Stimulated activated naive CD8-positive, alpha-beta T cell treated with anti-CD3 and anti-CD28 coated beads, Interleukin-15, amount 100 ng/mL, for 72 hours (primary cell): ENCODE data around the gene RAP2A.

Experiments used
- ATAC-seq: fragments of 150-1000 bp; cut with Tn5 transposase; 2 replicates; pipeline ENCODE4 v1.10.0; 2021; ENCODE audit warnings: mild to moderate bottlenecking, moderate library complexity
- DNase-seq, 2 donors: peaks; one replicate each; pipeline ENCODE4 v3.0.0; 2021 to 2022
- H3K27ac Mint-ChIP-seq, 2 donors: one replicate each; pipeline ENCODE4 v1.8.0; 2022; ENCODE audit warnings: mild to moderate bottlenecking in 2 of 2, mixed read lengths in 2 of 2, moderate library complexity in 2 of 2
- H3K27me3 Mint-ChIP-seq: one replicate; pipeline ENCODE4 v1.8.0; 2022; ENCODE audit warnings: mixed read lengths
- H3K4me1 Mint-ChIP-seq: one replicate; pipeline ENCODE4 v1.8.0; 2022; ENCODE audit warnings: mild to moderate bottlenecking, mixed read lengths
- H3K4me3 Mint-ChIP-seq, 2 donors: one replicate each; pipeline ENCODE4 v1.8.0; 2022; ENCODE audit warnings: mild to moderate bottlenecking in 2 of 2, mixed read lengths in 2 of 2, moderate library complexity in 1 of 2
- H3K9me3 Mint-ChIP-seq, 2 donors: one replicate each; pipeline ENCODE4 v1.8.0; 2022; ENCODE audit warnings: mixed read lengths in 2 of 2

RAP2A gene

GRCh38 chr13:97492684-97493371, 58.9 kb downstream of the RAP2A start:
- DNase-seq (no peak), ATAC-seq (no peak)
- Mint-ChIP-seq H3K27me3 (no peaks in the 10 kb centered on the region), H3K4me1 (no peaks in the 10 kb centered on the region), H3K27ac (no peak overlapping the region), H3K4me3 (no peak overlapping the region), H3K9me3 (peaks cover 7 to 9% of the 10 kb centered on the region in 2 donors)

DNA sequence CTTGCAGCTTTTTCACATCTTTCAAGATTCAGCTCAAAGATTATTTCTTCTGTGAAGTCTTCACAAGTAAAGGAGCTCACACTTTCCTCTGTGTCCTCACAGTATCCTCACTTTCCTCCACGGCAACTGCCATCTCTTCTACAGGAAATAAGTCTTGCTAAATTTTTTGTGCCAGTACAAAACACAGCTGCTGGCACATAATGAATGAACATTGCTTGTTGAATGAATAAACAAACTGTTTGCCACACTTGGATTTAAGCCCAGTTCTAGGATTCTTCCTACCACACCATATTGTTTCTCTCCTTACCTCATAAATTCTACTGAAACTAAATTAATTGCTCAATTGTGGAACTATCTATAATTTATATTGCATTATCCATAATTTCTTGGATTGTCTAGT, 59.5 kb downstream of the RAP2A start:
- ATAC-seq (no peak), DNase-seq (no peak)
- Mint-ChIP-seq H3K27me3 (no peaks in the 10 kb centered on the region), H3K4me3 (no peak overlapping the region), H3K27ac (no peak overlapping the region), H3K9me3 (peaks cover 7 to 9% of the 10 kb centered on the region in 2 donors), H3K4me1 (no peaks in the 10 kb centered on the region)

- Mint-ChIP-seq H3K27me3 (no peaks in the 10 kb centered on the region), H3K9me3 (peaks cover 7 to 8% of the 10 kb centered on the region in 2 donors), H3K27ac (no peak overlapping the region), H3K4me1 (no peaks in the 10 kb centered on the region), H3K4me3 (no peak overlapping the region)
- ATAC-seq, result no peak
- no peak for DNase-seq
Observed at GRCh38 chr13:97495678-97496077, 61.7 kb downstream of the RAP2A start.

- no peaks in the 10 kb centered on the region for H3K9me3 Mint-ChIP-seq
- no peak for DNase-seq
- H3K27ac Mint-ChIP-seq, result no peak overlapping the region
- no peak overlapping the region for H3K4me3 Mint-ChIP-seq
- no peak for ATAC-seq
- H3K4me1 Mint-ChIP-seq, result no peaks in the 10 kb centered on the region
- no peaks in the 10 kb centered on the region for H3K27me3 Mint-ChIP-seq
Observed at GRCh38 chr13:97496511-97496910, 62.5 kb downstream of the RAP2A start.

DNA sequence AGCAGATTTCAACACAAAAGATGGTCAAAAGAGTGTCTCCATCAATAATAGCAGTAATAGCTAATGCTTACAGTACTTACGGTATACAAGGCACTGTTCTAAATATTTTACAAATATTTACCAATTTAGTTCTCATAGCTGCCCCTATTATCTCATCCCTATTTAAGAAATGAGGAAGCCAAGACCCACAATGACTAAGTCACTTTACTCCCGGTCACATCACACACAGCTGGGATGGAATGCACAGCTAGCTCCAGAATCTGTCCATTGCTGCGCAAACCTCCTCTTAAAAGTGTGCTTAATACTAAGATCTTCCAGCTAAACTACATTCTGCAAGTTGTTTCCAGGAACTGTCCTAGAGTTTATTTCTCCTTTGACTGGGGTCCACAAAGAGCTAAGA, 63.4 kb downstream of the RAP2A start:
- ATAC-seq (no peak), DNase-seq (no peak)
- no peak overlapping the region for H3K27ac Mint-ChIP-seq
- H3K4me3 Mint-ChIP-seq, result no peak overlapping the region
- H3K27me3 Mint-ChIP-seq, result peaks cover 4% of the 10 kb centered on the region
- H3K9me3 Mint-ChIP-seq, result no peaks in the 10 kb centered on the region
- no peaks in the 10 kb centered on the region for H3K4me1 Mint-ChIP-seq

- ATAC-seq, result no peak
- Mint-ChIP-seq H3K4me3 (no peak overlapping the region), H3K27ac (no peak overlapping the region), H3K9me3 (no peaks in the 10 kb centered on the region), H3K4me1 (no peaks in the 10 kb centered on the region), H3K27me3 (peaks cover 14% of the 10 kb centered on the region)
- no peak for DNase-seq
Observed at GRCh38 chr13:97498419-97498818, 64.5 kb downstream of the RAP2A start.

- Mint-ChIP-seq H3K27ac (no peak overlapping the region), H3K9me3 (no peaks in the 10 kb centered on the region), H3K4me3 (no peak overlapping the region), H3K27me3 (peaks cover 14% of the 10 kb centered on the region), H3K4me1 (no peaks in the 10 kb centered on the region)
- no peak for DNase-seq
- no peak for ATAC-seq
Observed at GRCh38 chr13:97499181-97499580, 65.2 kb downstream of the RAP2A start.

DNA sequence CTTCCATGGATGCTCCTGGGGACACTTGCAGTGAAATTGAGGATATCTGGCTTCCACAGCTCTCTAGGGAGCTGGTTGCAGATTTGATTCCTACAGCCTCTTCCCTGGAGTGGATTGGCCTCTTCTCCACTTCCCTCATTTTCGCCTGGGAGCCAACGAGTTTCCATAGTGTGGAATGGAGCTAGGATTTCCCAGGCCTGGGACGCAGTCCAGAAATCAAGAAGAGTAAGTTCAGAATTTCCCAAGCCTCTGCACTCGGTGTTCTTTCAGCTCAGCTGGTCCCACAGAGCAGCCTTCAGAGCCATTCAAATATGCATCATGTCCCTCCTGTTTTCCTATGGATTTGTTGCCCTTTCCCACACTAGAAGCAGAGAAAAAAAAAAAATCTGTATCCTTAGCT, 68.2 kb downstream of the RAP2A start:
- Mint-ChIP-seq H3K9me3 (no peaks in the 10 kb centered on the region), H3K27ac (no peak overlapping the region), H3K4me3 (no peak overlapping the region), H3K4me1 (no peaks in the 10 kb centered on the region), H3K27me3 (peaks cover 14% of the 10 kb centered on the region)
- DNase-seq (no peak), ATAC-seq (no peak)

DNA sequence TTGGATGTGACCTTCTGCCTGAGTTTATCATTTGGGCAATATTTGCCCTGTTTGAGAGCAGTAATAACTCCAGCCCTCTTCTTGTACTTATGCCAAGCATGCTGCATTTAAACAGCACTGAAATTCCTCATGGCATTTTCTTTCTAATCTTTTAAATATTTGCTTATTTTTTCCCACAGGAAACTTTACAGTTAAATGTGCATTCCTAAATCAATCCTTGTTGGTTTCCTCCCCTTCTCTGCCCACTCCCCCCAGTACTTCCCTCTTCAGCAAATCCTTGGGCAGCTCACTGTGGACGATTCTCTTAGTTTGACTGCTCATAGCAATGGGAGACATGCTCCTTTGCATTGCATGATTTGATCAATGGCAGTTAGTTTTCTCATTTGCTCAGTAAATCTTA, 68.7 kb downstream of the RAP2A start:
- no peaks in the 10 kb centered on the region for H3K4me1 Mint-ChIP-seq
- no peak overlapping the region for H3K27ac Mint-ChIP-seq
- ATAC-seq (no peak), DNase-seq (no peak)
- H3K9me3 Mint-ChIP-seq, result no peaks in the 10 kb centered on the region
- H3K27me3 Mint-ChIP-seq, result peaks cover 14% of the 10 kb centered on the region
- H3K4me3 Mint-ChIP-seq, result no peak overlapping the region

GRCh38 chr13:97505017-97505416, 71.0 kb downstream of the RAP2A start:
- ATAC-seq, result no peak
- no peak overlapping the region for H3K27ac Mint-ChIP-seq
- no peak for DNase-seq
- H3K4me3 Mint-ChIP-seq, result no peak overlapping the region
- H3K9me3 Mint-ChIP-seq, result peaks cover 0 to 4% of the 10 kb centered on the region in 2 donors
- H3K4me1 Mint-ChIP-seq, result no peaks in the 10 kb centered on the region
- H3K27me3 Mint-ChIP-seq, result peaks cover 14% of the 10 kb centered on the region

DNA sequence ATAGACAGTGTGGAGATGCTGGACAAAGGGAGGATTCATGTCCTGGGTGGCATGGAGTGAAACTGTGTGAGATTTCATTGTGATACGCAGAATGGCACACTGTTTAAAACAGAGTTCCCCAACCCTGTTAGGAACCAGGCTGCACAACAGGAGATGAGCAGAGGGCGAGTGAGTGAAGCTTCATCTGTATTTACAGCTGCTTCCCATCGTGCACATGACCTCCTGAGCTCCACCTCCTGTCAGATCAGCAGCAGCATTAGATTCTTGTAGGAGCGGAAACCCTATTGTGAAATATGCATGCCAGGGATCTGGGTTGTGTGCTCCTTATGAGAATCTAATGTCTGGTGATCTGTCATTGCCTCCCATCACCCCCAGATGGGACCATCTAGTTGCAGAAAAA, 72.5 kb downstream of the RAP2A start:
- no peaks in the 10 kb centered on the region for H3K4me1 Mint-ChIP-seq
- no peak overlapping the region for H3K4me3 Mint-ChIP-seq
- peaks cover 15% of the 10 kb centered on the region for H3K27me3 Mint-ChIP-seq
- no peak overlapping the region for H3K27ac Mint-ChIP-seq
- peaks cover 0 to 8% of the 10 kb centered on the region in 2 donors for H3K9me3 Mint-ChIP-seq
- no peak for ATAC-seq
- no peak for DNase-seq

- DNase-seq (no peak), ATAC-seq (no peak)
- H3K4me3 Mint-ChIP-seq, result no peak overlapping the region
- no peaks in the 10 kb centered on the region for H3K4me1 Mint-ChIP-seq
- no peak overlapping the region for H3K27ac Mint-ChIP-seq
- peaks cover 25% of the 10 kb centered on the region for H3K27me3 Mint-ChIP-seq
- peaks cover 10 to 30% of the 10 kb centered on the region in 2 donors for H3K9me3 Mint-ChIP-seq
Observed at GRCh38 chr13:97512732-97513131, 78.8 kb downstream of the RAP2A start.

- Mint-ChIP-seq H3K27ac (no peak overlapping the region), H3K4me3 (no peak overlapping the region), H3K4me1 (no peaks in the 10 kb centered on the region), H3K9me3 (peaks cover 10 to 29% of the 10 kb centered on the region in 2 donors), H3K27me3 (peaks cover 29% of the 10 kb centered on the region)
- ATAC-seq (no peak), DNase-seq (no peak)
Observed at GRCh38 chr13:97515643-97516042, 81.7 kb downstream of the RAP2A start.

DNA sequence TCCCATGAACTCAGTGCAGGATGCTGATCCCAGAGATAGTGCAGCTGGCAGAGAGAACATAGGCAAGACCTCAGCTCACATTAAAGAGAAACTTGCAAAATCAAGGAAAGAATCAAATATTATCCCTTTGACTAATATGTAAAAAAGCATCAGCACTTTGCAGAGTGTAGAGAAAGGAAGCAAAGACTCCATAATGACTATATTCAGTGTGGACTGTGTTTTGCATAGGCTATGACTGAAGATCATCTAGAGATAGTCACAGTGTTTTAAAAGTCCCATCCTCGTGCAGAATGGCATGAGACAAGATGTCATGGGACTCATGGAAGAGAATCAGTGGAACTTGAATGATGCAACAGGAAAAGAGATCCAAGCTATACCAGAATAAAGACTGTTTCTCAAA, 84.0 kb downstream of the RAP2A start:
- DNase-seq, result no peak
- Mint-ChIP-seq H3K9me3 (peaks cover 0 to 15% of the 10 kb centered on the region in 2 donors), H3K27me3 (peaks cover 19% of the 10 kb centered on the region), H3K27ac (no peak overlapping the region), H3K4me1 (no peaks in the 10 kb centered on the region), H3K4me3 (no peak overlapping the region)
- no peak for ATAC-seq
